Measurements from ENCODE around the gene CLECL1.
"Not testable (repeated sequence)": the region's sequence is repeated elsewhere in the genome, so short reads cannot be mapped to it uniquely, and the experiment has no call there.

Gene CLECL1

GRCh38 chr12:9695150-9695549 is 37.7 kb downstream of the CLECL1 start:
- not testable (repeated sequence) for DNase-seq (ENCODE audit: low read depth, low spot score)

DNA sequence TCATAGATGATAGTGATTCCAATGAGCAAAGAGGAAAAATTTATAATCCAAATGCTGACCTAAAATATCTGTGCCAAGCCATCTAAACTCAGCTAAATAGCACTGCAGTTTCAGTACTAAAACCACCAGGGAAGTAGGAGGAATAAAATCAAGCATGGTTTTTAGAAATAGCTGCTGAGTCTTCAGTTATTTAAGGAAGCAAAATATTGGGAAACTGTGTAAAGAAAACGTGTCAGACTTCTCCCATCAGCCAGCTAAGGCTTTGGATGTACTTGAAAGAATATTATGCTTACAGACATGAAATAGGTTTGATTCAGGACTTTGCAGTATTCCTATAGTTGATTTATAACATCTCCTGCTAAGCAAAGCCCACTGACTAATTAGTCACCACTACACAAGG is 38.7 kb downstream of the CLECL1 start:
- DNase-seq (ENCODE audit: low read depth, low spot score), result no peak

DNA sequence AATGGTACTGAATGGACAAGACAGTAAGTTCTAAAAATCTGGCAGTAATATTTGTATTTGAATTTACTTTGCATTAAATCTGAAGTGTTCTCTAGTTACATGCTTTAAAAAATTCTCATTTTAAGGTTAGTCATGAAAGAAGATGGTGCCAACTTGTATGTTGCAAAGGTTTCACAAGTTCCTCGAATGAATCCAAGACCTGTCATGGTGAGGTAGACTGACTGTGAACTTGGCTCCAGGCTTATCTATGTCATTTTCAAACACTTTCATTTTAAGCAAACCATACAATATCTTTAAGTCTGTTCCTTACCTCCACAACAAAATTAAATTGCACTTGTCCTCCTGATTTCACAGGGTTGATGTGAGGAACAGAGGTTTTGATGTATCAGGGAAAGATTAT is 40.0 kb downstream of the CLECL1 start:
- DNase-seq (ENCODE audit: low read depth, low spot score), result no peak

- peak; percentile 17 for DNase-seq (ENCODE audit: low read depth, low spot score)
These were observed 45.7 kb downstream of the CLECL1 start for GRCh38 chr12:9687228-9687627.

- DNase-seq (ENCODE audit: low read depth, low spot score), result no peak
These were observed 47.0 kb downstream of the CLECL1 start for GRCh38 chr12:9685915-9686314.

- not testable (repeated sequence) for DNase-seq (ENCODE audit: low read depth, low spot score)
These were observed 47.5 kb downstream of the CLECL1 start for GRCh38 chr12:9685366-9685765.

GRCh38 chr12:9682949-9683348 is 49.9 kb downstream of the CLECL1 start:
- not testable (repeated sequence) for DNase-seq (ENCODE audit: low read depth, low spot score)

DNA sequence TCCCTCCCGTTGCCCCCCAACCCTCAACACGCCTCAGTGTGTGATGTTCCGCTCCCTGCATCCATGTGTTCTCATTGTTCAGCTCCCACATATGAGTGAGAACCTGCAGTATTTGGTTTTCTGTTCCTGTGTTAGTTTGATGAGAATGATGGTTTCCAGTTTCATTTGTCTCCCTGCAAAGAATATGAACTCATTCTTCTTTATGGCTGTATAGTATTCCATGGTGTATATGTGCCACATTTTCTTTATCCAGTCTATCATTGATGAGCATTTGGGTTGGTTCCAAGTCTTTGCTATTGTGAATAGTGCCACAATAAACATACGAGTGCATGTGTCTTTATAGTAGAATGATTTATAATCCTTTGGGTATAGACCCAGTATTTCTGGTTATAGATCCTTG is 50.4 kb downstream of the CLECL1 start:
- not testable (repeated sequence) for DNase-seq (ENCODE audit: low read depth, low spot score)

DNA sequence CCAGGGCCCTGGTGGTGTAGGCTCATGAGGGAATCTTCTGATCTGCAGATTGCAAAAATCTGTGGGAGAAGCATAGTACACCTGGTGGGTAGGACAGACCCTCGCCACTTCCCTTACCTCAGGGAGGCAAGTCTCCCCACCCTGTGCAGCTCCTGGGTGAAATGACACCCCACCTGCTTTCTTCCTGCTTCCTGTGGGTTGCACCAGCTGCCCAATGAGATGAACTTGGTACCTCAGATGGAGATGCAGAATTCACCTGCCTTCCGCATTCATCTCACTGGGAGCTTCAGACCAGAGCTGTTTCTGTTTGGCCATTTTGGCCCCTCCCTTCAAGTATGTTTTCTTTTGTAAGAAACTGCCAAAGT is 58.7 kb downstream of the CLECL1 start:
- DNase-seq (ENCODE audit: low read depth, low spot score), result no peak

DNA sequence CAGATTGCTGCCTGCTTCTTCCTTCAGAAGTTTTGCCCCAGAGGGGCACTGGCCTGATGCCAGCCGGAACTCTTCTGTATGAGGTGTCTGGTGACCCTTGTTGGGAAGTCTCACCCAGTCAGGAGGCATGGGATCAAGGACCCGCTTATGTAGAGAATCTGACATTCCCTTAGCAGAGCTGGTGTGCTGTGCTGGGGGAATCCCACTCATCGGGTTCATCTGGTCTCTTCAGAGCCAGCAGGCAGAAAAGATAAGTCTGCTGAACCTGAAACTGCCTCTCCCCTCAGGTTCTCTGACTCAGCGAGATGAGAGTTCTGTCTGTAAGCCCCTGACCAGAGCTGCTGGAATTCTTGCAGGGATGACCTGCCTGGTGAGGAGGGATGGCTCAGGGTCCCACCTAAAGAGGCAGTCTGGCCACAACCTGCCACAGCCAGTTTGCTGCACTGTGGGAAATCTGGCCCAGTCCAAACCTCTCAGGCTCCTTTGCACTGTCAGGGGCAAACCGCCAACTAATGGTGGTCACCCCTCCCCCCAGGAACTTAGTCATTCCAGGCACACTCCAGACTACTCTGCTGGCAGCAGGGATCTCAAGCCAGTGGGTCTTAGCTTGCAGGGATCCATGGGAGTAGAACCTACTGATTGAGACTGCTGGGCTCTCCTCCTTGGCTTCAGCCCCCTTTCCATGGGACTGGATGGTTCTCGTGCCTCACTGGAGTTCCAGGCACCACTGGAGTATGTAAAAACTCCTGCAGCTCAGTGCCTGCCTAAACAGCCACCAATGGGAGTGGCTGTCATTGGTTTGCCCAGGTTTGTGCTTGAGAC is 59.3 kb downstream of the CLECL1 start:
- peak; percentile 95 for DNase-seq (ENCODE audit: low read depth, low spot score)

All from astrocyte of the hippocampus (primary cell).